A673 (cell line): Measurements from ENCODE around the gene VOPP1.

ENCODE experiments used
- CTCF ChIP-seq: fragments of 300-800, 200-600 bp; sonication (generic); conservative IDR thresholded peaks from 2 replicates; pipeline ENCODE4 v1.5.1; 2017; ENCODE audit warnings: low read depth, mild to moderate bottlenecking, antibody characterized with exemption, low read length, moderate library complexity, mixed read lengths
- EZH2 ChIP-seq: fragments of 200-600 bp; sonication (generic); IDR thresholded peaks from 2 replicates; pipeline ENCODE4 v1.6.1; 2017; ENCODE audit warnings: borderline replicate concordance, low read depth, mild to moderate bottlenecking, mixed read lengths, antibody characterized with exemption, low read length; ENCODE audit not compliant: poor library complexity, severe bottlenecking

- TF ChIP-seq CTCF, result no peak
- no peak for TF ChIP-seq EZH2
Observed at GRCh38 chr7:55512635-55513191, 59.6 kb downstream of the VOPP1 start.
